HL-60 (cell line): ENCODE measurements around the gene ADAMTS2.

Experiments
- DNase-seq, 2 experiments: peaks; one replicate each; pipeline ENCODE4 v3.0.0-alpha.2; 2010 to 2020; ENCODE audit warnings: low read depth in 1 of 2, low spot score in 1 of 2
- H3K27ac ChIP-seq: fragments of 250-450 bp; sonication (Bioruptor Pico); replicated peaks from 2 replicates; pipeline ENCODE4 v1.5.1; 2020; ENCODE audit warnings: mild to moderate bottlenecking, moderate library complexity
- H3K27me3 ChIP-seq: fragments of 250-450 bp; sonication (Bioruptor Pico); 2 replicates; pipeline ENCODE4 v1.5.1; 2021; ENCODE audit warnings: mild to moderate bottlenecking, moderate library complexity; ENCODE audit not compliant: insufficient read depth, poor library complexity, severe bottlenecking
- H3K4me3 ChIP-seq: replicated peaks from 2 replicates; pipeline ENCODE4 v1.5.1; 2011; ENCODE audit warnings: mild to moderate bottlenecking, control low read depth, low read length; ENCODE audit not compliant: insufficient read depth
- CTCF ChIP-seq: IDR thresholded peaks from one replicate; pipeline ENCODE4 v1.5.1; 2011; ENCODE audit warnings: low read length, control low read depth, inconsistent platforms; ENCODE audit not compliant: insufficient read depth
- GABPA ChIP-seq: IDR thresholded peaks from 2 replicates; pipeline ENCODE4 v1.6.1; 2012; ENCODE audit warnings: low read depth
- POLR2AphosphoS5 ChIP-seq: IDR thresholded peaks from 2 replicates; pipeline ENCODE4 v1.6.1; 2012; ENCODE audit warnings: low read depth
- REST ChIP-seq: IDR thresholded peaks from 2 replicates; pipeline ENCODE4 v1.6.1; 2012; ENCODE audit warnings: low read depth; ENCODE audit not compliant: insufficient replicate concordance
- SPI1 ChIP-seq: IDR thresholded peaks from 2 replicates; pipeline ENCODE4 v1.6.1; 2012; ENCODE audit warnings: low read depth, mild to moderate bottlenecking, borderline replicate concordance

Gene ADAMTS2

GRCh38 chr5:179137643-179138567 is 207.4 kb downstream of the ADAMTS2 start:
- Histone ChIP-seq H3K27ac (no peak overlapping the region), H3K27me3 (no peaks in the 10 kb centered on the region), H3K4me3 (no peak overlapping the region)
- DNase-seq, result no peak
- no peak for TF ChIP-seq SPI1
- TF ChIP-seq REST, result no peak
- TF ChIP-seq GABPA, result no peak
- TF ChIP-seq CTCF, result no peak
- no peak for TF ChIP-seq POLR2AphosphoS5

GRCh38 chr5:179137016-179137642 is 208.1 kb downstream of the ADAMTS2 start:
- Histone ChIP-seq H3K27ac (no peak overlapping the region), H3K27me3 (no peaks in the 10 kb centered on the region), H3K4me3 (no peak overlapping the region)
- no peak for TF ChIP-seq GABPA
- TF ChIP-seq SPI1, result no peak
- no peak for TF ChIP-seq CTCF
- no peak for TF ChIP-seq REST
- TF ChIP-seq POLR2AphosphoS5, result no peak
- DNase-seq, result no peak

GRCh38 chr5:179135441-179136215 is 209.6 kb downstream of the ADAMTS2 start:
- Histone ChIP-seq H3K27ac (no peak overlapping the region), H3K27me3 (no peaks in the 10 kb centered on the region), H3K4me3 (no peak overlapping the region)
- DNase-seq, result no peak
- TF ChIP-seq CTCF (no peak), GABPA (no peak), REST (no peak), SPI1 (no peak), POLR2AphosphoS5 (no peak)
